HG03039 (cell line): ENCODE data around the gene CFAP70.
"Not testable (repeated sequence)": the region's sequence is repeated elsewhere in the genome, so short reads cannot be mapped to it uniquely, and the experiment has no call there.

Source experiments
- ATAC-seq: cut with Tn5 transposase; IDR thresholded peaks from one replicate; pipeline ENCODE4 v1.9.1; 2021; ENCODE audit warnings: mild to moderate bottlenecking, moderate library complexity; ENCODE audit not compliant: unreplicated experiment

The CFAP70 gene

GRCh38 chr10:73358331-73359279 is at the start of gene CFAP70:
CFAP70 (minus strand) TSS chr10:73358864; CDS start chr10:73354796, 4,068 bp downstream.
- ATAC-seq: peak; percentile 91

DNA sequence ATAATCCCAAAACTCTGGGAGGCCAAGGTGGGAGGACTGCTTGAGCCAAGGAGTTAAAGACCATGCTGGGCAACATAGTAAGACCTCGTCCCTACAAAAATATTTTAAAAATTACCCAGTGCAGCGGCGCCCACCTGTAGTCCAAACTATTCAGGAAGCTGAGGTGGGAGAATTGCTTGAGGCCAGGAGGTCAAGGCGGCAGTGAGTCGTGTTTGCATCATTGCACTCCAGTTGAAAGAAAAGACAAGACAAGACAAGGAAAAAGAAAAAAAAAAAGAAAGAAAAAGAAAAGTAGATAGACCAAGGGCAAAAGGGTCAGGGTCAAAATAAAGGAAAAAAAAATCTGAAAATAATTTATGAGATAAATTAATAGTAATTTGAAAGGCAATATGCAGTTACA is 49.4 kb upstream of the CFAP70 start:
- no peak for ATAC-seq

GRCh38 chr10:73407495-73407894 is 48.8 kb upstream of the CFAP70 start:
- no peak for ATAC-seq

DNA sequence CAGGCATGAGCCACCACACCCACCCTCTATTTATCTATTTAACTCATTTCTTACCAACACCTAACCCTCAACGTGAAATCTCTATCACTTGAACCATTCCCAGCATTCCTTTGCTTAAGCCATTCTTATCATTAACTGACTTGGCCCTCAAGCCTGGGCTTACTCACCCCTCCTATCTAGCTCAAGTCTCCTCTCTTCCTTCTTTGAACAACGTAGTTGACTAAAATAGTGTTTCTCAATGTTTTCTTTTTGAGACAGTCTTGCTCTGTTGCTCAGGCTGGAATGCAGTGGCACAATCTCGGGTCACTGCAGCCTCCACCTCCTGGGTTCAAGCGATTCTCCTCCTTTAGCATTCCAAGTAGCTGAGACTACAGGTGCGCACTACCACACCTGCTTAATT is 48.2 kb upstream of the CFAP70 start:
- no peak for ATAC-seq

GRCh38 chr10:73405556-73405955 is 46.9 kb upstream of the CFAP70 start:
- ATAC-seq: no peak

- no peak for ATAC-seq
These were observed 46.0 kb upstream of the CFAP70 start for GRCh38 chr10:73404690-73405089.

DNA sequence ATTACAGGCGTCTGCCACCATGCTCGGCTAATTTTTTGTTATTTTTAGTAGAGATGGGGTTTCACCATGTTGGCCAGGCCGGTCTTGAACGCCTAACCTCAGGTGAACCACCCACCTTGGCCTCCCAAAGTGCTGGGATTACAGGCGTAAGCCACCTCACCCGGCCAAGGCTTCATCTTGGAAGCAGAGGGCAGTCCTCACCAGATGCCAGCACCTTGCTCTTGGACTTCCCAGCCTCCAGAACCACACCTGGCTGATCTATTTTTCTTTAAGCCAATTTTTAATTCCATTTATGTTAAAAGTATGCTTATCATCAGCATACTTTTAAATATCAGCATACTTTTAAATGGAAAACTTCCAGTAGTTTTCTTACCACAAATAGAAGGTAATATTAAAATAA is 43.0 kb upstream of the CFAP70 start:
- ATAC-seq: no peak

GRCh38 chr10:73399063-73399462 is 40.4 kb upstream of the CFAP70 start:
- ATAC-seq: no peak

GRCh38 chr10:73398024-73398423 is 39.4 kb upstream of the CFAP70 start:
- no peak for ATAC-seq

GRCh38 chr10:73394325-73394724 is 35.7 kb upstream of the CFAP70 start:
- not testable (repeated sequence) for ATAC-seq

- no peak for ATAC-seq
These were observed 29.6 kb upstream of the CFAP70 start for GRCh38 chr10:73388228-73388627.

GRCh38 chr10:73386583-73386982 is 27.9 kb upstream of the CFAP70 start:
- no peak for ATAC-seq

DNA sequence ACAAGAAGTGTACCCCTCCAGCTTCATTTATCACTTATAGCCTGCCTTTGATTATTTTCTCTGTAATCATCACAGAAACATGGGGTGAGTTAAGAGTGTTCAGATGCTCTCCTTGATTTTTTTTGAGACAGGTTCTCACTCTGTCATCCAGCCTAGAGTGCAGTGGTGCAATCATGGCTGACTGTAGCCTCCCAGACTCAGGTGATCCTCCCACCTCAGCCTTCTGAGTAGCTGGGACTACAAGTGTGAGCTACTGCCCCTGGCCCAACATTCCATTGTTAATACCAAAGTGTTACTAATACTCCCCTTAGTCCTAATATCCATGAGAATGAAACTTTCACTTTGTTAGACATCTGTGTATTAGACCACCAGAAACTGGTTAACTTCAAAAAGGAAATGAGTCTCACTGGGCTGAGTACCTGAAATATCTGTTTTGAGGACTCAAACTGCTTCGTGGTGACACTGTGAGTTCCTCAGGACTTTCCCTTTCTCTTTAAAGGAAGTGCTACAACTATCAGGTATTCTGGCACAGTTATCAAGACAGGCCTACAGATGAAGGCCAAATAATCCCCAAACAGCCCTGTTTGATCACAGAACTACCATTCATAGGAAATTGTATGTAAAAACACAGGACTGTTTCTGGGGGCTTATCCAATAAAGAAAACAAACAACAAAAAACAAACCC is 20.5 kb upstream of the CFAP70 start:
- no peak for ATAC-seq

DNA sequence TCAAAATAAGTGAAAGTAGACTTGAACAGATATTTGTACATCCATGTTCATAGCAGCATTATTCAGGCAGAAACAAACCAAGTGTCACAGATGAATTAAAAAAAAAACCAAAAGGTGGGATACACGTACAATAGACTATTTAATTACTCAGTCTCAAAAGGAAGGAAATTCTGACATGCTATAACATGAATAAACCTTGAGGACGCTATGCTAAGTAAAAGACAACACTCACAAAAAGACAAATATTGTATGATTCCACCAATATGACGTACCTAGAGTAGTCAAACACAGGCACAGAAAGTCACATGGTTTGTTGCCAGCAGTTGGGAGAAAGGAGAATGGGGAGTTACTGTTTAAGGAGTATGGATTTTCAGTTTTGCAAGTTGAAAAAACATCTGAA is 18.0 kb upstream of the CFAP70 start:
- no peak for ATAC-seq

DNA sequence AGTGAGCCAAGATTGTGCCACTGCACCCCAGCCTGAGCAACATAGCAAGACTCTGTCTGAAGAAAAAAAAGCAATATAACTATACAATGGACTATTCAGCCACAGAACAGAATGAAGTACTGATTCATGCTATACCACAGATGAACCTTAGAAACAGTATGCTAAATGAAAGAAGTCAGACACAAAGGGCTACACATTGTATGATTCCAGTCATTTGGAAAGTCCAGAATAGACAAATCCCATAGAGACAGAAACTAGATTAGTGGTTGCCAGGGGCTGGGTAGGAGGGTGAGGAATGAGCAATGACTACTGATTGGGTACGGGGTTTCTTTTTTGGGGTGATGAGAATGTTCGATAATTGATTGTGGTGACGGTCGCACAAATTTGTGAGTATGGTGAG is 9.6 kb upstream of the CFAP70 start:
- no peak for ATAC-seq

DNA sequence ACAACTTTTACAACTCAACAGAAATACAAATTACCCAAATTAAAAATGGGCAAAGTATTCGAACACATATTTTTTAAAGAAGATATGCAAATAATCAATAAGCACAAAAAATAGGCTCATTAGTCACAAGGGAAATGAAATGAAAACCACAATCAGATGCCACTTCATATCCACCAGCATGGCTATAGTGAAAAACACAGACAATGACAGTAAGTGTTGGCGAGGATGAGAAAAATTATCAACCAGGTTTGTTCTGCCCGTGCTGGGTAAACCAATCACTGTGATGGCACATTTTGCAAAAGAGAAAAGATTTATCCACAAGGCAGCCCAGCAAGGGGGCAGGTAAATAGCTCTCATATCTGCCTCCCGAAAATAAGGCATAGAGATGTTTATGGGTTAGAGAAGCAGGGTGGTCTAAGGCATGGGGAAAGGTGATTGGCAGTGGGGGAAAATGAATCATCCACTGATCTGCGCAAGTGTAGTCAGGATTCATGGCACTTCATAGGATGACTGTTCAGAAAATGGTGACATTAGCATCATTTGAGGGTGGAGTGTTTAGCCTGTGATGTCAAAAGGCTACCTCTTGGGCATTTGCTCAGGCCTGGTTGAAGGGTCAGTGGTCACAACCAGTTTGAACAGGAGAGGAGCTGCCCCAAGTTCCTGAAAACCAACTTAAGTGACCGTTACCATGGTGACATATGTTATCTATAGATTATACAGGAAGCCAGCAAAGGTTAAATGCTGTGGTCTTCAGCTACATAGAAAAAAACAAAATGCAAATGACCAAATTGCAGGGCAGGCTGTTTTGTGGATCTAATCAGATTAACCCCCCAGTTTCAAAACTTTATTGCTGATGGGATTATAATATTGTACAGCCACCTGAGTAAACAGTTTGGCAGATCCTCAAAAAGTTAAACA is 8.0 kb upstream of the CFAP70 start:
- ATAC-seq: no peak

- ATAC-seq: no peak
These were observed 6.3 kb upstream of the CFAP70 start for GRCh38 chr10:73364964-73365363.

- ATAC-seq: no peak
These were observed 828 bp upstream of the CFAP70 start for GRCh38 chr10:73359492-73359891.

- no peak for ATAC-seq
These were observed 843 bp downstream of the CFAP70 start for GRCh38 chr10:73357821-73358220.

DNA sequence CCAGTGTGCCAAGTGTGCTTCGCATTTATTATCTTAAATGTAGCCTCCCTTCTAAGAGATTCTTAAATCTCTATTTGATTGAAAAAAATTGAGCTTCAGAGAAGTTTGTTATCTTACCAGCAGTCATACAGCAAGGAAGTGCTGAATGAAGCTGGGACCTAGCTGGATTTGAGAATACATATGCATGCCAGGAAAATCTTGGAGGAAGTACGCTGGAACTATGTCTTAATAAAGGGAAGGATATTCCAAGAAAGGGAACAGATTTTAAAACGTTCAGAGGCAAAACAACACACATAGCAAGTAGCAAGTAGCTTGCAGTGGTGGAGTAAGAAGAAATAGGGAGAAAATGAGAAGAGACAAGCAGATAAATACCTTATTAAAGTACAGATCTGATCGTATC is 1.5 kb downstream of the CFAP70 start:
- no peak for ATAC-seq

DNA sequence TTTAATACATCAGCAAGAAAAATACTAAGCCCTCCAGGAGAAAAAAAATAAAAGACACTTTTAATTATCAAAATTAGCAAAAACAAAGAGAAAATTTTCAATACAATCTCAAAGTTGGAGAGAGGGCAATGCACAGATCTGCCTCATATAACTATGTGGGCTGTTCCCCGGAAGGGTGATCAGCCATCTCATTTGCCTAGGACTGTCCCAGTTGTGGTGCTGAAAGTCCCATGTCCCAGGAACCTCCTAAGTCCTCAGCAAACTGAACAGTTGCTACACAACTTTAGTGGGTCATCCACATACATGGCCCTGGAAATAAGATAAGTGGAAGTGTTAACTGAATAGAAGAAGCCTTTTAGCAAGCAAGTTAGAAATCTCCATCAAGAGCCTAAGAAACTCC is 14.4 kb downstream of the CFAP70 start:
- no peak for ATAC-seq
